ENCODE results near the gene KCNH2. TPM values are rescaled to one million over a fixed set of nuclear protein-coding genes. Genes with fewer than 3 reads are reported as not detected.

Gene KCNH2
- total RNA-seq, 2 donors from 2014 or later, result 1.1 to 1.9 TPM

GRCh38 chr7:151013733-151014497 lies 35.8 kb upstream of the KCNH2 start:
- peak overlapping the region; percentile 36 for H3K27ac Mint-ChIP-seq
- TF ChIP-seq CTCF (conservative IDR thresholded peaks at IDR 0.05), result no peak
- Histone ChIP-seq H3K4me1 (ENCODE audit: control insufficient read depth, insufficient read depth, low read length) (peaks cover 9% of the 10 kb centered on the region), H3K36me3 (ENCODE audit: control insufficient read depth, insufficient read depth, low read length) (no peaks in the 10 kb centered on the region), H3K27ac (ENCODE audit: low read depth, low read length) (no peak overlapping the region), H3K27me3 (ENCODE audit: control insufficient read depth, insufficient read depth, low read length, poor library complexity, severe bottlenecking) (peaks cover 24% of the 10 kb centered on the region), H3K4me3 (ENCODE audit: low read length) (no peak overlapping the region), H3K9me3 (ENCODE audit: control insufficient read depth, low read length) (no peaks in the 10 kb centered on the region), H3K9ac (ENCODE audit: extremely low read depth, low read length, poor library complexity, severe bottlenecking) (no peak overlapping the region)
- peaks cover 21% of the 10 kb centered on the region for H3K4me1 Mint-ChIP-seq
- H3K9me3 Mint-ChIP-seq, result peaks cover 3% of the 10 kb centered on the region
- WGBS, 2 experiments (ENCODE audit: insufficient coverage in 1 of 2, insufficient read length in 1 of 2), result 63 to 78% methylated on average over 47 to 55 of the region's 55 CpGs
- DNase-seq, result peak; percentile 93
- H3K36me3 Mint-ChIP-seq (ENCODE audit: low read depth), result no peaks in the 10 kb centered on the region
- peaks cover 75% of the 10 kb centered on the region for H3K27me3 Mint-ChIP-seq (ENCODE audit: insufficient read depth)
- H3K4me3 Mint-ChIP-seq, result peak overlapping the region; percentile 50

- peaks cover 18% of the 10 kb centered on the region for H3K27me3 ChIP-seq (ENCODE audit: control insufficient read depth, insufficient read depth, low read length, poor library complexity, severe bottlenecking)
- Mint-ChIP-seq H3K36me3 (ENCODE audit: low read depth) (no peaks in the 10 kb centered on the region), H3K4me3 (peak overlapping the region; percentile 31), H3K4me1 (peaks cover 21% of the 10 kb centered on the region), H3K27ac (no peak overlapping the region), H3K9me3 (peaks cover 2% of the 10 kb centered on the region), H3K27me3 (ENCODE audit: insufficient read depth) (peaks cover 71% of the 10 kb centered on the region)
- DNase-seq, result no peak
- H3K9me3 ChIP-seq (ENCODE audit: control insufficient read depth, low read length), result no peaks in the 10 kb centered on the region
- no peak overlapping the region for H3K9ac ChIP-seq (ENCODE audit: extremely low read depth, low read length, poor library complexity, severe bottlenecking)
- peaks cover 9% of the 10 kb centered on the region for H3K4me1 ChIP-seq (ENCODE audit: control insufficient read depth, insufficient read depth, low read length)
- no peak overlapping the region for H3K27ac ChIP-seq (ENCODE audit: low read depth, low read length)
- 54 to 80% methylated on average over 1 to 26 of the region's 26 CpGs for WGBS, 2 experiments (ENCODE audit: insufficient coverage in 1 of 2, insufficient read length in 1 of 2)
- TF ChIP-seq CTCF (conservative IDR thresholded peaks at IDR 0.05), result no peak
- no peak overlapping the region for H3K4me3 ChIP-seq (ENCODE audit: low read length)
- no peaks in the 10 kb centered on the region for H3K36me3 ChIP-seq (ENCODE audit: control insufficient read depth, insufficient read depth, low read length)
Observed at GRCh38 chr7:151013356-151013732, 35.2 kb upstream of the KCNH2 start.

- Mint-ChIP-seq H3K36me3 (ENCODE audit: low read depth) (no peaks in the 10 kb centered on the region), H3K4me3 (peak overlapping the region; percentile 31), H3K9me3 (no peaks in the 10 kb centered on the region), H3K4me1 (peaks cover 21% of the 10 kb centered on the region), H3K27me3 (ENCODE audit: insufficient read depth) (peaks cover 66% of the 10 kb centered on the region), H3K27ac (peak overlapping the region; percentile 2)
- no peak overlapping the region for H3K27ac ChIP-seq (ENCODE audit: low read depth, low read length)
- 34 to 59% methylated on average over 14 to 23 of the region's 23 CpGs for WGBS, 2 experiments (ENCODE audit: insufficient coverage in 1 of 2, insufficient read length in 1 of 2)
- H3K9me3 ChIP-seq (ENCODE audit: control insufficient read depth, low read length), result no peaks in the 10 kb centered on the region
- no peaks in the 10 kb centered on the region for H3K36me3 ChIP-seq (ENCODE audit: control insufficient read depth, insufficient read depth, low read length)
- no peak overlapping the region for H3K9ac ChIP-seq (ENCODE audit: extremely low read depth, low read length, poor library complexity, severe bottlenecking)
- H3K4me3 ChIP-seq (ENCODE audit: low read length), result no peak overlapping the region
- TF ChIP-seq CTCF (conservative IDR thresholded peaks at IDR 0.05), result peak; percentile 79
- peaks cover 15% of the 10 kb centered on the region for H3K27me3 ChIP-seq (ENCODE audit: control insufficient read depth, insufficient read depth, low read length, poor library complexity, severe bottlenecking)
- peak; percentile 87 for DNase-seq
- peaks cover 9% of the 10 kb centered on the region for H3K4me1 ChIP-seq (ENCODE audit: control insufficient read depth, insufficient read depth, low read length)
Observed at GRCh38 chr7:151012911-151013347, 34.8 kb upstream of the KCNH2 start.

Data from endodermal cell (in vitro differentiated cells).